ENCODE measurements around the gene GTPBP6.
A peak's percentile ranks its signal among the peaks of the same experiment; 100 is the strongest.
"Not testable (repeated sequence)": the region's sequence is repeated elsewhere in the genome, so short reads cannot be mapped to it uniquely, and the experiment has no call there.

GTPBP6 gene

DNA sequence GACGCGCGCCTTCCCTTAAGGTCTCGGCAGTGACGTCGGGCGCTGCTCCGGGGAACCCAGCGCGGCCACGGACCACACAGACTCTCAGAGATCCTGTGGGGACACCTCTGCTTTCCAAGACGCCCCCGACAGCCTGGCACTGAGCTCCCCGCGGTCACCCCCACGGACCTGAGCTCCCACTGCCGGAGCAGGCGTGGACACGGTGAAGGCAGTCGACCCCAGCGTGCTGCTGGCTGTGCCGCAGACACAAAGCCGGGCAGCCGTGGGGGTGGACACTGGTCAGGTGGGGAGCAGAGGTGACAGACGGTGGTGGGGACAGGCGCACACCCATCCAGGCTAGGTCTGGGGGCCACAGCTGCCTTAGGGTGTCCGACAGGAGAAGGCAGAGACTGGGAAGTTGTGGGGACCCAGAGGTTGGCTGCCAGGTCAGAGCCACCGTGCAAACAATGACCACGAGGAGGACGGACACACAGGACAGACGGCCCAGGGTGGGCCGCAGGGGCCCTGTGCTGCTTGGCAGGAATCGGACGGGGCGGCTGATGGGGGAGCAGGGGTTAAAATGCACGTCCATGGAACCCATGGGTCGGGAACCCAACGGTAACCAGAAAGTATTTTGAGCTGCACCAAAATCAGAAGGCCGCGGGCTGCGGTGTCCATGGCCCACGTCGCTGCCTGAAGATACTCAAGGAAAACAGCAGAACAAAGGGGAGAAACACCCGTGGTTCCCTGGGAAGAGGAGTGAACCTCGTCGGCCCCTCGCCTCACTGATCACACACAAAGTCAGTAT, 16.6 kb upstream of the GTPBP6 start:
- DNase-seq = no peak

DNA sequence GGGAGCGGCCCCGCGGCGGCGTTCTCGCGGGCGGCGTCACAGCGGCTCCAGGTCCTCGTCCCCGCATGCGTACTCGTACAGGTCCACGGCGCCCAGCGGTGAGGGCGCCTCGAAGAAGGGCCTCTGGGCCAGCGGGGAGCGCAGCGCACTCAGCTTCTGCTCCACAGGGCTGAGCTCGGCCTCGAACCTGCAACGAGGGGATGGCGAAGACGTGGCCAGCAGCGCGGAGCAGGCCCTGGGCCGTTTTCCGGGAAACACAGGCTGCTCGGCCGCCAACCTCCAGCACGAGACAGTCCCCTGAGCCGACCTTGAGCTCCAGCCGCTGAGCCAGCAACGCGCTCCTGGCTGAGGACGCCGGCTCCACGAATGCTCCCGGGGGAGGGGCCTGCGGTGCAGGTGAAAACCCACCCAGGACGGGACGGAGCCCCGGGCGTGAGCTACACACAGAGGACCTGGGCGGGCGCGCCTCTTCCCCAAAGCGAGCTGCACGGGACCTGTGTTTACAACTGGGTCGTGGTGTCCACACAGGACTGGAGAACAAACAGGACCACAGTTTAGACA, 15.8 kb upstream of the GTPBP6 start:
- no peak for DNase-seq

DNA sequence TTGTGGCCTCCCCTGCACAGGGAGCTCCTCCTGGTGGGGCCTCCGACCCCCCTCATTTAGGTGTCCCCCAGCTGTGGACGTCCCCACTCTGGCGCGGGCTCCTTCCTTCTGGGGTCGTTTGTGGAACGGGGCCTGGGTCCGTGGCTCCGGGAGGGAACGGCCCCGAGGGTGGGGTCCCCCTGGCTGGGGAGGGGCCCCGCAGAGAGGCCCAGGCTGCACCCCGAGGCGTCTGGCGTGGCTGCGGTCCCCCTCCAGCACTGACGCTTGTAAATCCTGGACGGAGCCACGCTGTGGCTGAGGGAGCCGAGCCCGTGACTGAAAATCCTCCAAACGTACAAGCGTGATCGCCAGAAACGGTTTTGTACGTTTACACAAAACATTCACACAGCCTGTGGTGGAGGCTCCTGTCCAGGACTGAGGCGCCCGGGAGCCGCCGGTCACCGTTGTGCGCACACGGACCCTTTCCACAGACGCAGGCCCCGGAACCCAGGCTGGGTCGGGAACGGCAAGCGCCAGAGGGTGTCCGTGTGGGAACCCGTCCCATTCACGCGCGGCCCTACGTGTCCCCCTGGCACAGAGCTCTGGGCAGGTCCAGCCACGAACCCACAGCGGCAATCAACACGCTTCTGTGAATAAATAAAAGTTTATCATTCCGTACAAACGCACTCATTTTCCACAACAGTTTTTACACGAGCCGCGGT, 15.2 kb upstream of the GTPBP6 start:
- DNase-seq = no peak

DNA sequence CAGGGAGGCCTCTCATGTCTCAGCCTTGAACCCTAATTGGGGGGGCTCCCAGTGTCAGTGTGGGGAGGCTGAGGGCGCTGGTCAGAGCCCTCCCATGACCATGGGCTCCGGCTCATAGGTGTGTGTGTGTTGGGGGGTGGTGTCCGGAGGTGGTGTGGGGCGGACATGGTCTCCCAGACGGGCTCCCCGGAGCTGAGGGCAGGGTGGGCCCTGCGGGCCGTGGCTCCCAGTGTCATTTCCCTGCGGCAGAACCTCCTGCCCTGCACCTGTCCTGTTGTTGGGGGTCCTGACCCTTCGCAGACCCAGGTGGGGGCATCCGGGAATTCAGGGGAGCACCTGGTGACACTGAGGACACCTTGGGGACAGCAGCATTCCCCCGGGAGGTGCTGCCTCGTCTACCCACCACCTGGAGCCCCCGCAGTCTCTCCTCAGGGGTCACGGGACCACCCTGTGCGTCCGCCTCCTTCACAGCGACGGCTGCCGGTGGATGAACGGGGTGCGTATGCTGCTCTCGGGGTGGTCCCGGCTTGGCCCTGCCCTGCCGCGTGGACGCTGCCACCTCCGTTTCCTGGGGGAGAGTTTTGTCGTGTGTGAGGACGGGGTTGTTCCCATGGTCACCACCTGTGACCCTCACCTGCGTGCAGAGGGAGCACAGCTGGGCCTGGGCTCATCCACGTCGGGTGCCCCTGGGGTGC, 14.5 kb upstream of the GTPBP6 start:
- no peak for DNase-seq

DNA sequence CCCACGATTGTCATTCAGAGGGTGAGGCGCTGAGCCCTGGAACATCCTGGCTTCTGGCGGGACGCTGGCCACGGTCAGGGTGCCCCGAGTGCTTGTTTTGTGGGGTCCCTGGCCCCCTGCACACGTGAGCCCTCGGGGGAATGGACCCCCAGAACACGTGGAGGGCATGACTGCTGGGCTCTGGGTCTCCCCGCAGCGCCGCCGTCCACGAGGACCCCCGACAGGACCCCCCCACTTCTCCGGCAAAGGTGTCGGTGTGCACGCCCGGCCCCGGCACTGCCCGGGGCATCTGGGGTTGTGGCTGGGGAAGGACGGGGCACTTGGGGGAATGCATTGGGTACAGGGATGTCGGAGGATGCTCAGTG, 13.9 kb upstream of the GTPBP6 start:
- no peak for DNase-seq

DNA sequence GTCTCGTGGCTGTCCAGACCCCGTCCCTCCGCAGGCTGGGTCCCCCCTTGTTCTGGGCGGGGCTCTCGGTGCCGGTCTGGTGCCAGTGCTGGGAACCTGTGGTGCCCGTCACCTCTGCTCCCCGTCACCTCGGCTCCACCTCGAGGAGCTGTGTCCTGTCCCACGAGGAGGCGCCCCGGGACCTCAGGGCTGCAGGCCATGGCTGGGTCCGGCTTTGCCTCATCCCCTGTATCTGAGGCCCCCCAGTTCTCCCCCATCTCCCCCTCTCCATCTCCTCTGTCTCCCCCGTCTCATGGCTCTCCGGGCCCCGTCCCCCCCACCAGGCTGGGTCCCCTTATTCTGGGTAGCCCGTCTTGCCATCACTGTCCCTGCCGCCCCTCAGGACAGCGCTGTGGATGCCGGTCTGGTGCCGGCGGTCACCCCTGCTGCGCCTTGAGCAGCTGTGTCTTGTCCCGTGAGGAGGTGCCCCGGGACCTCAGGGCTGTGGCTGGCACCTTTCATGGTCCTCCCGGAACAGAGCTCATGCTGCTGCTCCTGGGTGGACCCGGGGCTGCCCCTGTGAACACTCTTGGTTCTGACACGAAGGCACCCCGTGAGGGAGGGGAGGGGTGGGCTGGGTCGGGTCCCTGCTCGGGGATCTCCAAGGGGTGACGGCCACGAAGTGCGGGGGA, 13.4 kb upstream of the GTPBP6 start:
- DNase-seq = no peak

DNA sequence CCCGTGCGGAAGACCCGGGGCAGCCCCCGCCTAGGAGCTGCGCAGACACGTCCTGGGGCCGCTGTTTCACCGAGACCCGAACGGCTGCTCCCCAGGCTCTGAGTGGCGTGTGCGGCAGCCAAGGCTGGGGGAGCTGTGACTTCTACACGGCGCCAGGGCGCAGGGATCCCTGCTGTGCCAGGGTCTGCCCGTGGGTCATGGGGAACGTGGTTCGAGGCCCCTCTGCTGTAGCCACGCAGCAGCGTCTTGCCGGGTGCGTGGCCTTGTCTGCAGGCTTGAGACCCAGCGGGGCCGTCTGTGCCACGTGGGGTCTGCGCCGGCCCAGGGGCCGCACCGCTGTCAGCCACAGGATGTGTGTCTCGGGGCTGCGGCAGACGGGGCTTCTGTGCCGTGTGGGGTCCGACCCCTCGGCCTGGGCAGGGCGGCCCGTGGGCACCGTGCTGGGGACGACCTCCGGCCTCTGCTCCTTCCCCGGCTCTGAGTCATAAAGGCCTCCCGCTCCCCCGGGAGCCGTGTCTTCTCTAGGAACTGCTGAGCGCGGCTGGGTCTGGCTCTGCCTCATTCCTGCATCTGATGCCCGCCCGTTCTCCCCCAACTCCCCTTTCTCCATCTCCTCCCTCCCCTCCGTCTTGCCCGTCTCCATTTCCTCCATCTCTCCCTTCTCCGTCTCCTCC, 12.7 kb upstream of the GTPBP6 start:
- peak; percentile 58 for DNase-seq

GRCh38 chrX:330726-331150, 12.1 kb upstream of the GTPBP6 start:
- DNase-seq = no peak

GRCh38 chrX:330141-330725, 11.6 kb upstream of the GTPBP6 start:
- not testable (repeated sequence) for DNase-seq

GRCh38 chrX:329291-329910, 10.8 kb upstream of the GTPBP6 start:
- DNase-seq = no peak

- DNase-seq = no peak
Observed at GRCh38 chrX:327660-328126, 9.1 kb upstream of the GTPBP6 start.

GRCh38 chrX:324664-325063, 6.1 kb upstream of the GTPBP6 start:
- DNase-seq = peak; percentile 17

GRCh38 chrX:323721-324628, 5.4 kb upstream of the GTPBP6 start:
- DNase-seq = peak; percentile 55

DNA sequence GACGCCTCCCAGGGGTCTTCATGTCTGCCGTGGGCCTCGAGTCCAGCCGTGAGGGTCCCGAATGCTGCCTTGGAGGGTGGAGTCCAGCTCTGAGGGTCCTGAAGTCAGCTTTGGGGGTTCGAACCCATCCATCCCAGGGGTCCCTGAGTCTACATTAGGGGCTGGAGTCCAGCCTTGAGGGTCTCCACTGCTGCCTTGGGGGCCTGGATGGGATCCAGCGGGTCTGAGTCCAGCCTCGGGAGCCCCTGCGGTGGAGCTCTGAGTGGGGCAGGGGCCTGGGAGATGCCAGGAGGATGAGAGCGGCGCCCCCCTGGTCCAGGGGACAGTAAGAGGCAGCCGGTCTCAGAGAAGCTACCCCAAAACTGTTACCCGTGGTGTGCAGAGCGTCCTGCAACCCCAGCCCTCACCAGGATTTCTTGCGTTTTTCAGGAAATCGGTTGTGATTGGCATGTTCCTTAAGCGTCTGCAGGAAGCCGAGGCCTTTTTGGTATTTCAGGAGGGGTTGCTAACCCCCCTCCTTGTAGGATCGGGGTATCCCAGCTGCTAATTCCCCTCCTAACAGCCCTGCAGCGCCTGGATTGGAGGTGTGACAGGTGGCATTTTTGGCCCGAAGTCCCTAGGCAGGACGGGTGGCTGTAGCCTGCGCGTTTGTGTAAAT, 1.7 kb upstream of the GTPBP6 start:
- no peak for DNase-seq

DNA sequence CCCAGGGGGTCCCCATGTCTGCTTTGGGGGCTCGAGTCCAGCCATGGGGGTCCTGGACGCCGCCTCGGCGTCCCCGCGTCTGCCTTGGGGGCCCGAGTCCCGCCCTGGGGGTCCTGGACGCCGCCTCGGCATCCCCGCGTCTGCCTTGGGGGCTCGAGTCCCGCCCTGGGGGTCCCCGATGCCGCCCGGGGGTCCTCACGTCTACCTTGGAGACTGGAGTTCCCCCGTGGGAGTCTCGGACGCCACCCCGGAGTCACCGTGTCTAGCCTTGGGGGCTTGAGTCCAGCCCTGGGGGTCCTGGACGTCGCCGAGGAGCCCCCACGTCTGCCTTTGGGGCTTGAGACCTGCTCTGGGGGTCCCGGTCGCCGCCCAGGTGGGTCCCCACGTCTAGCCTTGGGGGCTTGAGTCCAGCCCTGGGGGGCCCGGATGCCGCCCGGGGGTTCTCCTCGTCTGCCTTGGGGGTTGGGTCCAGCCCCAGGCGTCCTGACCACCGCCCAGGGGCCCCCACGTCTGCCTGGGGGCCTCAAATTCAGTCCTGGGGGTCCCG, 1.1 kb upstream of the GTPBP6 start:
- no peak for DNase-seq

GRCh38 chrX:318068-318738, 393 bp downstream of the GTPBP6 start:
- DNase-seq = peak; percentile 99

DNA sequence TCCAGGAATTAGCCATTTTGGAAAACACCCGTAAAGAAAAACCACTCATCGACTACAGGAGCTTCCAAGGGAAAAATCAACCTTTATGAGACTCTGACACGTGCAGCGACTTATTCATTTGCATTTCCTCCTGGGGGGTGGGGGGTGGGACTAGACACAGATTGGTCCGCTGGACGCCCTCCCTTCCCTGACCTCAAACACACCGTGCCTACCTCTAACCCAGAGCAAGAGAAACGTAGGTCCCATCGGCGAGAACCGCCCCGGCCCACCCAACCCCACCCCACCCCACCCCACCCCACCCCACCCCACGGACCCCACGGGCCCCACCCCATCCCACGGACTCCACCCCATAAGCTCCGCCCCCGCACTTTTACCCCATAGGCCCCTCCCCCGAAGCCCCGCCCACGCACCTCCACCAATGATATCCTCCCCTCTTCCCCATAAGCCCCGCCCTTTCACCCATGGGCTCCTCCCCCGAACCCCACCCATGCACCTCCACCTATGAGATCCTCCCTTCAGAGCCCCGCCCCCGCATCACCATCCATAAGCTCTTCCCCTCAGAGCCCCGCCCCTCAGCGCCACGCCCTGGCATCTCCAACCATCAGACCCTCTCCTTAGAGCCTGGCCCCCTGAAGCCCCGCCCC, 1.1 kb downstream of the GTPBP6 start:
- no peak for DNase-seq
